DND-41 (cell line): ENCODE results near the gene TSPAN6.

Experiments used
- CTCF ChIP-seq: IDR thresholded peaks from 2 replicates; pipeline ENCODE4 v1.5.1; 2012; ENCODE audit warnings: borderline replicate concordance, low read length, moderate library complexity, mild to moderate bottlenecking; ENCODE audit not compliant: poor library complexity, severe bottlenecking; ENCODE audit errors: extremely low read depth
- EZH2 ChIP-seq: IDR thresholded peaks from 3 replicates; pipeline ENCODE4 v1.6.1; 2012; ENCODE audit warnings: borderline replicate concordance, low read depth, mild to moderate bottlenecking, moderate library complexity, low read length, inconsistent platforms; ENCODE audit not compliant: severe bottlenecking

- TF ChIP-seq CTCF (no peak), EZH2 (no peak)
These were observed 10.5 kb upstream of the TSPAN6 start for GRCh38 chrX:100647095-100647494.
